ENCODE data around the gene SLC13A4. TPM values are rescaled to one million over a fixed set of nuclear protein-coding genes. Genes with fewer than 3 reads are reported as not detected.
"Not testable (repeated sequence)": the region's sequence is repeated elsewhere in the genome, so short reads cannot be mapped to it uniquely, and the experiment has no call there.

The SLC13A4 gene
- total RNA-seq, 1 donor, result not detected

DNA sequence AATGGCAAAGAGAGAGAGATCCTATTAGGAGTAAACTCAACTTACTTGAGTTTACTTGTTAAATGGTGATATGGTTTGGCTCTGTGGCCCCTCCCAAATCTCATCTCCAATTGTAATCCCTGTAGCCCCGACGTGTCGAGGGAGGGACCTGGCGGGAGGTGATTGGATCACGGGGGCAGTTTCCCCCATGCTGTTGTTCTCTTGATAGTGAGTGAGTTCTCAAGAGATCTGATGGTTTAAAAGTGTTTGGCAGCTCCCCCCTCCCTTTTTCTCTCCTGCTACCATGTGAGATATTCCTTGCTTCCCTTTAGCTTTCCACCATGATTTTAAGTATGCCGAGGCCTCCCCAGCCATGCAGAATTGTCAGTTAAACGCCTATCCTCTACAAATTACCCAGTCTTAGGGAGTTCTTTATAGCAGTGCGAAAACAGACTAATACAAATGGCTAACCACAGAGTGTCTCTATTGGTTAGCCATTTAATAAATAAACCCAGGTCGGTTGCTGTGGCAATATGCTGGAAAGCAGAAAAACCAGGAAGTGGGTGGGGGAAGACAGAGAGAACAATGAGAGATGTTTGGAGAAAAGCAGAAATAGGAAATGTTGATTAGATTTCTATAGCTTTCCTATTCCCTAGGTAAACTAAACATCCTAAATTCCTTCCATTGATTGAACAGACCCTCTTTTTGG is 68.7 kb downstream of the SLC13A4 start:
- H3K27me3 ChIP-seq (ENCODE audit: insufficient read depth, low read length), result no peaks in the 10 kb centered on the region
- no peak overlapping the region for H3K4me3 ChIP-seq (ENCODE audit: low read length)
- no peaks in the 10 kb centered on the region for H3K9me3 ChIP-seq (ENCODE audit: low read depth, low read length)
- H3K4me1 ChIP-seq (ENCODE audit: insufficient read depth, low read length), result peaks cover 35% of the 10 kb centered on the region

DNA sequence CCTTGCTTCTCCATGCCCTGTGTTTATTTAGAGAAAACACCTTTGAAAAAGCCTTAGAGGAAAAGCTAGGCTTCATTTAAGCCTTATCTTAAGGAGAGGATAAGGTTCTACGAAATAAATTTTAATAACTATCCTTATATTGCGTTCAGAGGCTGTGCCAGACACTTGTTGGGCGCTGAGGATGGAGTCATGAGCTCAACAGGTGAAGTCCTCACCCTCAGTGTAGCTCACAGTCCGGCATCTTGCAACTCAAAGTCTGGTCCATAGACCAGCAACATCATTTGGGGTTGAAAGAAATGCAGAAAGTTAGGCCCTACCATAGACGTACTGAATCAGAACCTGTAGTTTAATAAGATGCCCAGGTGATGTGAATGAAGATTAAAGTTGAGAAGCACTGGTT is 69.4 kb downstream of the SLC13A4 start:
- H3K27me3 ChIP-seq (ENCODE audit: insufficient read depth, low read length), result no peaks in the 10 kb centered on the region
- no peak overlapping the region for H3K4me3 ChIP-seq (ENCODE audit: low read length)
- H3K4me1 ChIP-seq (ENCODE audit: insufficient read depth, low read length), result peaks cover 28% of the 10 kb centered on the region
- no peaks in the 10 kb centered on the region for H3K9me3 ChIP-seq (ENCODE audit: low read depth, low read length)

DNA sequence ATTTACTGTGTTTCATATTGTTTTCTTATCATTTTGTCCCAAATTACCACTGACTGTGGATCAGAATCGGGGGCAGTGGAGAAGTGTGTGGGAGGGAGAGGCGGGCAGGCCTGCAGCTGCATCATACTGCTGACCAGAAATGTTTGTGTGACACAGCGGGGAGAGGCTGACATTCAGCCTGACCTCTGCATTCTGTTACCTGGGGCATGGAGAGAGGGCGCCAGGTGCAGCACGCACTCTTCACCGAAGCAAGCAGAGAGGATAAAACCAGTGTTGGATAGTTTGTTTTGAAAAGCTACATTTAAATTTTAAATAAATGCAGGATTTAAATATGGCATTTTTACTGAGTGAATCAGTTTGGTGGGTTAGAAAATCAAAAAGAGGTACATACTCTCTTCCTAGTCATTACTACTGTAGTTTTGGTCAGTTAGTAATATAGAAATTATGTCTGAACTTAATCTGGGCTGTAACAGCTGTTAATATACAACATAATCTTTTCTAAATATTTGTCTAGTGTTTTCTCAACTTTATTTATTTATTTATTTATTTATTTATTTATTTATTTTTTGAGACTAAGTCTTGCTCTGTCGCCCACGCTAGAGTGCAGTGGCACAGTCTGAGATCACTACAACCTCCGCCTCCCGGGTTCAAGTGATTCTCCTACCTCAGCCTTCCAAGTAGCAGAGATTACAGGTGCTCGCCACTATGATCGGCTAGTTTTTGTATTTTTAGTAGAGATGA is 74.5 kb downstream of the SLC13A4 start:
- Histone ChIP-seq H3K9me3 (ENCODE audit: low read depth, low read length) (no peaks in the 10 kb centered on the region), H3K4me1 (ENCODE audit: insufficient read depth, low read length) (no peaks in the 10 kb centered on the region), H3K27me3 (ENCODE audit: insufficient read depth, low read length) (no peaks in the 10 kb centered on the region), H3K4me3 (ENCODE audit: low read length) (no peak overlapping the region)

DNA sequence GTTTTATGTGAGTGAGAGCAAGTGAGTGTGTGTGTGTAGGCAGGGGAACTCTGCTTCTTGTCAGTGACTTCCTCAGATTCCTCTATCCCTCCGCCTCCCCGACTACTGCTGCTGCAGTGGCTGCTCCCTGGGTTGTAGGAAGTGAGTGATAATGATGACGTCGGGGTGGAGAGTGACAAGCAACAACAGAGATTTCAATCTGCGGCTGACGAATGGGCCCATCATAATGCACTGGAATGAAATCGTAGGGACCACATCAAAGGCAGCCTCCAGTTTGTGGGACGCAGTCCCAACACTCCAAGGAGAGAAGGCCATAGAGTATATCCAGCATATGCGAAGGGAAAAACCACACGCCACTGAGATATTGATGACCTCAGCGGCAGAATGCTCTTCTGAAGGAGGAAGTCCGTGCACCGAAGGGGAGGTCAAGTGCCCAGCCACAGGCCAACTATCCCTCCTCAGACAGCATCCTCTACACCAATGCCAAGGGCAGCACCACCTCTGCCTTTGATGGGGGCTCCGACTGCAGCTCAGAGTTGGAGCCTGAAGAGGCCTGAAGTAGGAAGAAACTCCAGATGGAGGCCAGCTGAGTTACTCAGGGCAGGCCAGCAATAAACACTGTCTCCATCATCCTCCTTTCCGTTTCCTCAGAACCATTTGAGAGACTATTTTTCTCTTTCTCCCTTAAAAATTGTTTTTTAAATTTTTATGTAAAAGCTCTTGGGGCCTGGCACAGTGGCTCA is 77.0 kb downstream of the SLC13A4 start:
- no peaks in the 10 kb centered on the region for H3K9me3 ChIP-seq (ENCODE audit: low read depth, low read length)
- H3K4me1 ChIP-seq (ENCODE audit: insufficient read depth, low read length), result no peaks in the 10 kb centered on the region
- H3K27me3 ChIP-seq (ENCODE audit: insufficient read depth, low read length), result no peaks in the 10 kb centered on the region
- no peak overlapping the region for H3K4me3 ChIP-seq (ENCODE audit: low read length)

- H3K27me3 ChIP-seq (ENCODE audit: insufficient read depth, low read length), result no peaks in the 10 kb centered on the region
- H3K4me1 ChIP-seq (ENCODE audit: insufficient read depth, low read length), result no peaks in the 10 kb centered on the region
- H3K9me3 ChIP-seq (ENCODE audit: low read depth, low read length), result no peaks in the 10 kb centered on the region
- no peak overlapping the region for H3K4me3 ChIP-seq (ENCODE audit: low read length)
Observed at GRCh38 chr7:135648235-135648634, 79.8 kb downstream of the SLC13A4 start.

GRCh38 chr7:135647755-135648154 is 80.2 kb downstream of the SLC13A4 start:
- H3K4me1 ChIP-seq (ENCODE audit: insufficient read depth, low read length), result no peaks in the 10 kb centered on the region
- H3K27me3 ChIP-seq (ENCODE audit: insufficient read depth, low read length), result no peaks in the 10 kb centered on the region
- no peaks in the 10 kb centered on the region for H3K9me3 ChIP-seq (ENCODE audit: low read depth, low read length)
- no peak overlapping the region for H3K4me3 ChIP-seq (ENCODE audit: low read length)

DNA sequence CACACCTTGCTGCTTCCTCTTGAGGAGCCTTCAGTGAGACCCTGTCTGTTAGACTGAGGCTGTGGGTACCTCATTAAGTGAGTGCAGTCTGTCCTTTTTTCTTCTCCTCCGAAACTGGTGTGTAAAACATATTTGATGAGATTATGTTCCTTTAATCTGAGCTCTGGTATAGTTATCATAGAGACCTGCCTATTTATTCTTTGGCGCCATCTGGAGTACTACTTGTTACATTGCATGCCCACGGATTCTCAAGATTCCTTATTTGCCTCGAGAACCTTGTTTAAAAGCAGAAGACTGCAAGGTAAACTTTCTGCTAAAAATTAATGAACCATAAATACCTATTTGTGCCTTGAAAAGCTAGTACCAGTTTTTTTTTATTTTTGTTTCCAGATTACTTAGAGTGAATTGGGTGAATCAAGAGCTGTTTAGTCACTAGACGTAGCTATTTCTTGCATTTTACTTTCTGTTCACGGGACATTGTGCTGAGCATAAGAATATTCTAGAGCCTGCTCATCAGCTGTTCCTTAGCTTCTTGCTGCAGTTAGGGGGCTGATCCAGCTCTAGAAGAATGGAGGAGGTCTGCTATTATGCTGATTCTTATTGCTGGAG is 82.6 kb downstream of the SLC13A4 start:
- H3K27me3 ChIP-seq (ENCODE audit: insufficient read depth, low read length), result no peaks in the 10 kb centered on the region
- H3K4me3 ChIP-seq (ENCODE audit: low read length), result no peak overlapping the region
- no peaks in the 10 kb centered on the region for H3K4me1 ChIP-seq (ENCODE audit: insufficient read depth, low read length)
- H3K9me3 ChIP-seq (ENCODE audit: low read depth, low read length), result no peaks in the 10 kb centered on the region

GRCh38 chr7:135644729-135645128 is 83.3 kb downstream of the SLC13A4 start:
- no peaks in the 10 kb centered on the region for H3K4me1 ChIP-seq (ENCODE audit: insufficient read depth, low read length)
- H3K9me3 ChIP-seq (ENCODE audit: low read depth, low read length), result no peaks in the 10 kb centered on the region
- no peaks in the 10 kb centered on the region for H3K27me3 ChIP-seq (ENCODE audit: insufficient read depth, low read length)
- no peak overlapping the region for H3K4me3 ChIP-seq (ENCODE audit: low read length)

DNA sequence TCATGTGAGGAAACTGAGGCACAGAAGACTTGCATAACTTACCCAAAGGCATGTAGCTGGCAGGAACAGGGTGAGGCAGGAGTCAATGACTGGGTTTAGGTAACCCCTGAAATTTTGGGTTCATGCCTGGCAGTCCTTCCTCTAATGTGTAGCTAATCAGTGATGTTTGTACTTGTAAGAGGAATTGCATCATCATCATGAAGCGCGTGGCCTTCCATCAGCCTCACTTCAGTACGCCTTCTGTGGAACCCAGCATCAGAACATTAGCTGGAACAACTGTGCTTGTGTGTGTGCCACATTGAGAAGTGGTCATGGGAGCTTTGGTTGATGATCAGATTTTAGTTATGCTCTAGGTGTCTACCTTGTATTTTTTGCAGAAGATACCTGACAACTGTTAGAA is 83.8 kb downstream of the SLC13A4 start:
- H3K4me1 ChIP-seq (ENCODE audit: insufficient read depth, low read length), result no peaks in the 10 kb centered on the region
- no peaks in the 10 kb centered on the region for H3K9me3 ChIP-seq (ENCODE audit: low read depth, low read length)
- no peaks in the 10 kb centered on the region for H3K27me3 ChIP-seq (ENCODE audit: insufficient read depth, low read length)
- H3K4me3 ChIP-seq (ENCODE audit: low read length), result no peak overlapping the region

- H3K4me3 ChIP-seq (ENCODE audit: low read length); H3K4me1 ChIP-seq (ENCODE audit: insufficient read depth, low read length); H3K9me3 ChIP-seq (ENCODE audit: low read depth, low read length); H3K27me3 ChIP-seq (ENCODE audit: insufficient read depth, low read length): not testable (repeated sequence)
Observed at GRCh38 chr7:135639690-135640089, 88.3 kb downstream of the SLC13A4 start.

GRCh38 chr7:135634191-135634878 is 93.7 kb downstream of the SLC13A4 start:
- no peaks in the 10 kb centered on the region for H3K4me1 ChIP-seq (ENCODE audit: insufficient read depth, low read length)
- no peaks in the 10 kb centered on the region for H3K27me3 ChIP-seq (ENCODE audit: insufficient read depth, low read length)

More at GRCh38 chr7:135634191-135634878, 93.7 kb downstream of the SLC13A4 start:
- Histone ChIP-seq H3K4me3 (ENCODE audit: low read length) (no peak overlapping the region), H3K9me3 (ENCODE audit: low read depth, low read length) (no peaks in the 10 kb centered on the region)

Other genes with a start within 250 kb of the SLC13A4 start
- gene CNOT4, start 218.1 kb downstream of the SLC13A4 start, total RNA-seq, result 19.8 TPM
- 42.4 TPM for gene NUP205, start 170.3 kb downstream of the SLC13A4 start, total RNA-seq
- gene STMP1, start 65.7 kb downstream of the SLC13A4 start, total RNA-seq, result 15.5 TPM
- not detected for gene FAM180A, start 20.6 kb upstream of the SLC13A4 start, total RNA-seq
- 181 TPM for gene MTPN, start 249.2 kb upstream of the SLC13A4 start, total RNA-seq

All from mononuclear cell (primary cell).